DMS 273 (cell line): Measurements from ENCODE around the gene ACAP3.

Experiments
- DNase-seq: peaks from one replicate; lab custom pipeline; 2025; ENCODE audit not compliant: unreplicated experiment; lab: John Stamatoyannopoulos, UW

The ACAP3 gene

DNA sequence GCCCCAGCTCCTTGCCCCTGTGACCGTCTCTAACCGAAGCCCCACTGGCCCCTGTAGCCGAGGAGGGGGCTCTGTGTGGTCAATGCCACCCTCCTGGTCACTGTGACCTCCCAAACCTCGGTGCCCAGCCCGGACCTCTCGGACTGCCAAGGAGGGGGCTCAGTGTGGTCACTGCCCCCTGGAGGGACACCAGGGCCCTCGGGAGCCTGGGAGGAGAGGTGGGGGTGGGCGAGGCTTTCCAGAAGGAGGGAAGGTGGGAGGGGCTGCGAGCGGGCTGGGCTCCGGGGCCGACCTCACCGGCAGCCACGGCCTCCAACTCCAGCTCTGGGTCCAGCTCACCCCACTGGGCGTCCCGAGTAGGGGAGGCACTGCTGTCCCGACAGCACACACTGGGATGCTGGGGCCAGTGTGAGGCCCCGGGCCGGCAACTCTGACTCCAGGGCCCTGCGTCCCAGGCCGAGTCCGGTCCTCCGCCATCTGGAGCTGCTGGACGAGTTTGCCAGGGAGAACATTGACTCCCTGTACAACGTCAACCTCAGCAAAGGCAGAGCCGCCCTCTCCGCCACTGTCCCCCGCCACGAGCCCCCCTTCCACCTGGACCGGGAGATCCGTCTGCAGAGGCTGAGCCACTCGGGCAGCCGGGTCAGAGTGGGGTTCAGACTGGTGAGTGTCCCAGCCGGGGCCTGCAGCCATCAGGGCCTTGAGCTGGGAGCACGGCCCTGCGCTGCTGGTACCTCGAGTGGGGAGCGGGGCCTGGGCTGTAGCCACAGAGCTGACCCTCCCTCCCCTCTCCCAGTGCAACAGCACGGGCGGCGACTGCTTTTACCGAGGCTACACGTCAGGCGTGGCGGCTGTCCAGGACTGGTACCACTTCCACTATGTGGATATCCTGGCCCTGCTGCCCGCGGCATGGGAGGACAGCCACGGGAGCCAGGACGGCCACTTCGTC lies 21.1 kb downstream of the ACAP3 start:
- DNase-seq, result no peak

DNA sequence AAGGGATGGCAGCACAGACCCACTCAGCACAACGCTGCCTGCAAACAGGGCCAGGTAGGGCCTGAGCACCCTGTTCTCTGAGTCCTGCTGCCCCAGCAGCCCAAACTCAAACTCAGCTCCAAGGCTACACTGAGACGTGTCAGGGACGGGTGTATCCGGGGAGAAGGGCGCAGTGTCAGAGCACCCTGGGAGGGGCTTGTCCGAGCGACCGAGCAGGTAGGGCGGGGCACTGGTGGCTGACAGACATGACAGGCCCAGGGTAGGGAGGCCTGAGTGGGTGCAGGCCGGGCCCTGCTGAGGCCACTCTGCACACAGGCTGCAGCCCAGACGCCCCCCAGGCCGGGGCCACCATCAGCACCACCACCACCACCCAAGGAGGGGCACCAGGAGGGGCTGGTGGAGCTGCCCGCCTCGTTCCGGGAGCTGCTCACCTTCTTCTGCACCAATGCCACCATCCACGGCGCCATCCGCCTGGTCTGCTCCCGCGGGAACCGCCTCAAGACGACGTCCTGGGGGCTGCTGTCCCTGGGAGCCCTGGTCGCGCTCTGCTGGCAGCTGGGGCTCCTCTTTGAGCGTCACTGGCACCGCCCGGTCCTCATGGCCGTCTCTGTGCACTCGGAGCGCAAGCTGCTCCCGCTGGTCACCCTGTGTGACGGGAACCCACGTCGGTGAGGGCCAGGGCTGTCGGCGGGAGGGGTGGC lies 22.0 kb downstream of the ACAP3 start:
- no peak for DNase-seq

DNA sequence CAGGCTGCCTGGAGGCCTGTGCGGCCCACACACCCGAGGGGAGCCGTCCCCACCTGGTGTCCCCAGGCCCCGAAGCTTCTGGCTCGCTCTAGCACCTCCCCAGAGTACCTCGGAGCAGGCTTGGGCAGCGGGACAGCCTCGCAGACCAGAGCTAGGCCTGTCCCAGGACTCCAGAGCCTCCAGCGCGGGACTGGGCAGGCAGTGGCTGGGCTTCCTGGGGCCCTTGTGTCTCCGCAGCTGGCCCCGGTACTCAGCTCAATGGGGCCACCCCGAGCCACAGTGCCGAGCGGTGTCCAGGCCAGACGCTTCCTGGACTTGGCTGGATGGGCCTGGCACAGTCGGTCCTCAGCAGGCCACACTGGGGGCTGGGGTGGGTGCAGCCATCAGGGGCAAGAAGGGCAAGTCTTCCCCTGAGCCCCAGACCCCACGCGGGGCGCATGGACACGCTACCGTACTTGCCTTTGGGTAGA lies 22.6 kb downstream of the ACAP3 start:
- no peak for DNase-seq

GRCh38 chr1:1284221-1285101 lies 23.3 kb downstream of the ACAP3 start:
- no peak for DNase-seq

- peak; percentile 78 for DNase-seq
Observed at GRCh38 chr1:1283821-1284220, 23.9 kb downstream of the ACAP3 start.

DNA sequence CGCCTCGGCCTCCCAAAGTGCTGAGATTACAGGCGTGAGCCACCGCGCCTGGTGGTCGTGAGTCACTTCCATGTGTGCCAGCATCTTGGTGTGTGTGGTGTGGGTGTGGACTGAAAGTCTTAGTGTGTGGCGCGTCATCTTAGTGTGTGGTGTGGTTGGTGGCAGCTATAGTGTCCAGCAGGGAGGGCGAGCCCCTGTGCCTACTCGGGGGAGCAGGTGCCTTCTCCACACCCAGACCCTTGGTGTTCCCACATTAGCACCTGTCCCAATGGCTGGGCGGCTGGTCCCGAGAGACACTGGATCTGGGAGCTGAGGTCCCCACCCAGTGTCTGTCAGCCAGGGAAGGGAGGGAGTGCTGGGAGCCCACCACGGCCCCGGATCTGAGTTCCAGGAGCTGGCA lies 24.7 kb downstream of the ACAP3 start:
- no peak for DNase-seq

GRCh38 chr1:1281533-1282321 lies 26.0 kb downstream of the ACAP3 start:
- DNase-seq, result peak; percentile 59

DNA sequence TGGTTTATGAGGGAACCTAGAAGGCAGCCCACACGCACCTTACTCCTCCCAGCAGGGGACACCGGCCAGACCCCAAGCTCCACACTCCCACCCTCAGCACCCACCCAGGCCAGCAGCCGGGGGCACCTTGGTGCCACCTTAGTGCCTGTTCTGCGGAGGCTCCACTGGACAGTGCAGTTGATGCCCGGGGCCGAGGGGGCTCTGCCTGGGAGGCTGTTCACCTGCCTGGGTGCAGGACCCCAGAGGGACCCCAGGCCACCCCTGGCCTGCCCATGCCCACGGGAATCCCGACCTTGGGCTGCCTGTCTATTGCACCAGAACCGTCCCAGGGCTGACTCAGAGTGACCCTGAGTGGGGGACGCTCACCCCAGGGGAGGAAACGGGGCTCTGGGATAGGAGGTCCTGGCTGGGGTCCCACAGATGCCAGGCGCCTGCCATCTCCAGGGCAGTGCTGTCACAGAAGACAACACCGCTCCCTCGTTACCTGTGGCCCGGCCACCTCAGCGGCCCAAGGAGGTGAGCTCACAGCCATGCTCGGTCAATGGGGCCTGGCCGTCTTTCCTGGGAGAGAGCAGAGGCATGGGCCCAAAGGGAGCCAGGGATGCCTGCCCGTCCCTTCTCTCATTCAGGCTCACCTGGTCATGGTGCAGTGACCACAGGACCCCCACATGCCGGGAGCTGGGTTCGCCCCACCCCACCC lies 26.8 kb downstream of the ACAP3 start:
- DNase-seq, result no peak

DNA sequence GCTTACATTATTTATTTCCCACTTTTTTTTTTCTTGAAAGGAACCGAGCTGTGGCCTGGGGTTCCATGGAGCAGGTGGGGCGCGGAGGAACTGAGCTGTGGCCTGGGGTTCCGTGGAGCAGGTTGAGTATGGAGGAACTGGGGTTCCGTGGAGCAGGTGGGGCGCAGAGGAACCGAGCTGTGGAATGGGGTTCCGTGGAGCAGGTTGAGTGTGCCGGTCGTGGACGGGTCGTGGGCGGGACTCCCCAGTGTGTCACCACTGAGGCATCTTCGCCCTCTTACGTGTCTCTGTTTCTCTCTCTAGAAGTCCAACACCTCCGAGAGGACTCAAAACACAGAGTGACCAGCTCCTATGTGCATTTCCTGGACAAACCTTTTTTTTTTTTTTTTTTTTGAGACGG lies 28.7 kb downstream of the ACAP3 start:
- no peak for DNase-seq

DNA sequence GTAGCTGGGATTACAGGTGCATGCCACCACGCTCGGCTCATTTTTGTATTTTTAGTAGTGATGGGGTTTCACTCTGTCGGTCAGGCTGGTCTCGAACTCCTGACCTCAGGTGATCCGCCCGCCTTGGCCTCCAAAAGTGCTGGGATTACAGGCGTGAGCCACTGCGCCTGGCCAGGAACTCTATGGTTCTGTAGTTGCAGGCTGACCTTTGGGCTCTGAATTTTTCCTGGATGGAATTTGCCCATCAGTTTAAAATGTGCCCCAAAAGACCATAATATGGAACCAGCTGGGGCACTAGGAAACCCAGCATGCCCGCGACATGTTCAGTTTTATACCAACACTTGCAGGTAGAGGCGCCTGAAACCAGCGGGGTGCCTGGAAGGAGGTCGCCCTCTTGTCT lies 29.1 kb downstream of the ACAP3 start:
- no peak for DNase-seq

GRCh38 chr1:1275836-1276235 lies 31.9 kb downstream of the ACAP3 start:
- no peak for DNase-seq

GRCh38 chr1:1274931-1275431 lies 32.7 kb downstream of the ACAP3 start:
- no peak for DNase-seq

GRCh38 chr1:1274299-1274930 lies 33.3 kb downstream of the ACAP3 start:
- DNase-seq, result no peak

- DNase-seq, result peak; percentile 94
Observed at GRCh38 chr1:1273512-1274298, 34.0 kb downstream of the ACAP3 start, which contains the start of gene UBE2J2. TSS of gene UBE2J2 (minus strand) at chr1:1273854. CDS start at chr1:1267992, 5,862 bp downstream.

DNA sequence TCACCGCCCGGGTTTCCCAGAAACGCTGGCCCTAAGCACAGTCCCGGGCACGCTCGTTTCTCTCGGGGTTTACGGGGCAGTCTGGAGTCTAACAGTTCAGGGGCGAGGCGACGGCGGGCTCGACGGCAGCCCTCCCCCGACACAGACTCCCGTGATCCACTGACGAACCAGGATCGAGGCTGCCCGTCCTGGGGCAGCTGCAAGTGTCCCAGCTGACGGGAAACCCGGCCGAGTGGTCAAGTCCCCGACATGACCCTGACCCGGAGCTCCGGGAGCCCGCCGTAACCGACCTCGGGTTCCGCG lies 34.6 kb downstream of the ACAP3 start:
- DNase-seq, result no peak

DNA sequence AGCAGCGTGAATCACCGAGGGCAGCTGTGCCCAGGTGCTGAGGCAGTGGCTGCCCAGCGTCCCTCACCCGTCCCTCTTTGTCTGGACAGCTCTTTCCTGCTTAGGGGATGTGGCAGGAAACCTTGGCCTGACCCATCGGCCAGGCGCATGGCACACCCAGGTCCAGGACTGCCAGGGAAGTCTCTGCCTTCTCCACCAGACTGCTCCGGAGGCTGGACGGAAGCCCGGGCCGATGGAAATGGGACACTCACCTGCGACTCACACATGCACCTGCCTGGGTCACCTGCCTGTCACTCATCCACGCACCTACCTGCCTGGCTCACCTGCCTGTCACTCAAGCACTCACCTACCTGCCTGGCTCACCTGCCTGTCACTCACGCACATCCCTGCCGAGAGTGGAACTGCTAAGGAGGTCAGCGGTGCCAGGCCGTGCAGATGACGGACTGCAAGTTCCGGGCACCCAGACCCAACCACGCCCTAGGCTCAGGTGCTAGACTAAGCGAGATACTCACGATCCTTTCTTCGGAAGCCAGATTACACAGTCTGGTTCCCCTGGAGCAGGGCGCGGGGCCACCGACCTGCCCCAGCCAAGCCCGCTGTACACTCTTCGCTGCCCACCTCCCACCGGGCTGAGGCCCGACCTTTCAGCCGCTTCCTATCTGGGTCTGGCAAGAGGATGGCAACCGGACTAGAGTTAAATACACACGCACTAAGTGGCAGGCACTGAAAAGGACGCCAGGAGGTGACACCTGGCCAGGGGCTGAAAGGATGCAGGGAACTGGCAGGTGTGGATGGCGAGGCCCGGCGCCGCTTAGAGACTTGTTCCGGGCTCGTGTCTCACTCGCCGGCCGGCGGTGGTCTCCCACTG lies 35.2 kb downstream of the ACAP3 start:
- DNase-seq, result no peak

DNA sequence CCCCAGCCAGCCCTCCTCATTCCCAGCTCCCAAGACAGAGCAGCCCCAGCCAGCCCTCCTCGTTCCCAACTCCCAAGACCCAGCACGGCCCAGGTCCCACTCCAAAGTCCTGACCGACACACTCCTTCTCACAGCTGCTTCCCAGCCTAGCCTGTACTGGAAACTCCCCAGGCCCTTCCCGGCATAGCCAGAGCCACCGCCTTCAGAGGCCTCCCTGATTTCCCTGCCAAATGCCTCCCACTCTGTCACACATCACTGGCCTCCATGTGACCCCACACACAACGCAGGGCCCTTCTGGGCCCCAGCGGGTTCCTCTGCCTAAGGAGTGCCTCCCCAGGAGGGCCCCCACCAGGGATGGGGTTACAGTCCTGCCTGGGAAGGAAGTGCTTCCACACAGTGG lies 36.9 kb downstream of the ACAP3 start:
- DNase-seq, result no peak
